ENCODE results near the gene FARP1.

The FARP1 gene

DNA sequence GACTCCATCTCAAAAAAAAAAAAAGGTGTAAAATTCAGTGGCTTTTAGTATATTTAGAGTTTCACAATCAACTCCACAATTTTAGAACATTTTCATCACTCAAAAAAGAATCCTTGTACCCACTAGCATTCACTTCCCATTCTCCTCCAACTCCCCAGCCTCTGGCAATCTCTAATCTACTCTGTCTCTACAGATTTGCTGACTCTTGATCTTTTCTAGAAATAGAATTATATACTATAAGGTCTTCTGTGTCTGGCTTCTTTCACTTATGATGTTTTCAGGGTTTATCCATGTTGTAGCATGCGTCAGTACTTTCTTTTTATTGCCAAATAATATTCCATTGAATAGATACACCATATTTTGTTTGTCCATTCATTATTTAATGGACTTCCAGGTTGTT is 8.0 kb upstream of the FARP1 start:
- H4K20me1 ChIP-seq (ENCODE audit: low read depth, low read length) = no peaks in the 10 kb centered on the region
- no peaks in the 10 kb centered on the region for H3K9me2 ChIP-seq (replicated peaks; ENCODE audit: insufficient read depth, low read length)
- H3K4me3 ChIP-seq (ENCODE audit: insufficient read depth, low read length, poor library complexity, severe bottlenecking) = no peak overlapping the region
- no peaks in the 10 kb centered on the region for H3F3A ChIP-seq (ENCODE audit: insufficient read depth)
- H3K79me2 ChIP-seq (ENCODE audit: insufficient read depth, low read length) = no peaks in the 10 kb centered on the region
- no peaks in the 10 kb centered on the region for H3K27me3 ChIP-seq (ENCODE audit: low read length)
- no peak overlapping the region for H2AFZ ChIP-seq (ENCODE audit: low read depth, low read length, severe bottlenecking)
- no peak overlapping the region for H3K4me2 ChIP-seq (ENCODE audit: low read depth, low read length, poor library complexity, severe bottlenecking)
- H3K9me3 ChIP-seq (ENCODE audit: insufficient read depth, low read length) = no peaks in the 10 kb centered on the region
- H3K36me3 ChIP-seq (ENCODE audit: low read length) = no peaks in the 10 kb centered on the region
- TF ChIP-seq, protein P1, sequence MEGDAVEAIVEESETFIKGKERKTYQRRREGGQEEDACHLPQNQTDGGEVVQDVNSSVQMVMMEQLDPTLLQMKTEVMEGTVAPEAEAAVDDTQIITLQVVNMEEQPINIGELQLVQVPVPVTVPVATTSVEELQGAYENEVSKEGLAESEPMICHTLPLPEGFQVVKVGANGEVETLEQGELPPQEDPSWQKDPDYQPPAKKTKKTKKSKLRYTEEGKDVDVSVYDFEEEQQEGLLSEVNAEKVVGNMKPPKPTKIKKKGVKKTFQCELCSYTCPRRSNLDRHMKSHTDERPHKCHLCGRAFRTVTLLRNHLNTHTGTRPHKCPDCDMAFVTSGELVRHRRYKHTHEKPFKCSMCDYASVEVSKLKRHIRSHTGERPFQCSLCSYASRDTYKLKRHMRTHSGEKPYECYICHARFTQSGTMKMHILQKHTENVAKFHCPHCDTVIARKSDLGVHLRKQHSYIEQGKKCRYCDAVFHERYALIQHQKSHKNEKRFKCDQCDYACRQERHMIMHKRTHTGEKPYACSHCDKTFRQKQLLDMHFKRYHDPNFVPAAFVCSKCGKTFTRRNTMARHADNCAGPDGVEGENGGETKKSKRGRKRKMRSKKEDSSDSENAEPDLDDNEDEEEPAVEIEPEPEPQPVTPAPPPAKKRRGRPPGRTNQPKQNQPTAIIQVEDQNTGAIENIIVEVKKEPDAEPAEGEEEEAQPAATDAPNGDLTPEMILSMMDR (IDR thresholded peaks at IDR 0.05; ENCODE audit: insufficient read depth, low read length, poor library complexity, severe bottlenecking) = no peak
- TF ChIP-seq EZH2phosphoT487 (conservative IDR thresholded peaks at IDR 0.05; ENCODE audit: low read length) = no peak
- H3K27ac ChIP-seq (ENCODE audit: low read depth, low read length) = no peak overlapping the region
- H3K9ac ChIP-seq (ENCODE audit: low read length) = no peak overlapping the region

DNA sequence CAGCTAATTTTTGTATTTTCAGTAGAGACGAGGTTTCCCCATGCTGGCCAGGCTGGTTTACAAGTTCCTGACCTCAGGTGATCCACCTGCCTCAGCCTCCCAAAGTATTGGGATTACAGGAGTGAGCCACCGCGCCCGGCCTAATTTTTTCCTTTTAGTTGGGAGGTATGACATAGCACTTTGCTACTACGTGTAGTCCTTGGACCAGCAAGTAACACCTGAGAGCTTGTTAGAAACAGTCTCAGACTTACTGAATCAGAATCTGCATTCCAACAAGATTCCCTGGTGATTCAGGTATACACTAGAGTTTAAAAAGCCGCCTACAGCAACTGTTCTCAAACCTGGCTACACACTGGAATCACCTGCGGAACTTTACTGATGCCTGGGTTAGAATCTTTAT is 1.8 kb upstream of the FARP1 start:
- no peaks in the 10 kb centered on the region for H3K9me2 ChIP-seq (replicated peaks; ENCODE audit: insufficient read depth, low read length)
- H3K4me2 ChIP-seq (ENCODE audit: low read depth, low read length, poor library complexity, severe bottlenecking) = no peak overlapping the region

DNA sequence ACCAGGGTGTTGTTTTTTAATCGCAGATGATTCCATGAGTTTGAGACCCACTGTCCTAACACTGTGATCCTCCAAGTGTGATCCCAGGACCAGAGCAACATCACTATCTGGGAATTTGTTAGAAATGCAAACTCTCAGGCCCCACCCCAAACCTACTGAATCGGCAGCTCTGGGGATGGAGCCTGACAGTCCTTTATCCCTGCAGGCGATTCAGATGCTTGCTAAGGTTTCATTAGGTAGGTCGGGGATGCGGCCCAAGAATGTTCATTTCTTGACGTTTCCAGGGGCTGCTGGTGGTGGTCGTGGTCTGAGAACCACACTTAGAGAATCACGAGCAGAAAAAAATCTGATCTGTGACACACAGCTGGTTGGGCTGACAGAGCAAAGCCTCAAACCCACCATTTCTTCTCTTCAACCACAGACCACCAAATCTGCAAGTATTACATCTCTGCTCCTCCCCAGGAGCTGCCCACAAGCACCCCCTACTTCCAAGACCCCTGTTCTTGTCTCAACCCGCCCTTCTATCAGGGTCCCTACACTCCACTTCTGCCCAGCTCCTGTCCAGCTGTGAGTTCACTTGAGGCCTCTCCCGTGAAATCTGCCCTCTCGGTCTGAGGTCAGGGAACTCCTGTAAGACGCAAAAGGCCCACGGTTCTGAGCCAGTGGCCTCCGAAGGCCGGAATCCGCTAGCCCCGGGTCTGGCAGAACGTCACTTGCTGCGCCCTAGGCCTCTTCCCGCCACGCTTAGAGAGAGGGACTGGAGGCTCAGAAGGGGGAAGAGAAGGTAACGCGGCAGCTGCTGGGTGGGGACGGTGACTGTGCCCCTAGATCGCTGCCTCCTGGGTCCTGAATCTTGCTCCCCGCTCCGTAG is 1.1 kb upstream of the FARP1 start:
- no peak overlapping the region for H3K4me2 ChIP-seq (ENCODE audit: low read depth, low read length, poor library complexity, severe bottlenecking)
- H3K9me3 ChIP-seq (ENCODE audit: insufficient read depth, low read length) = no peaks in the 10 kb centered on the region
- H3K4me3 ChIP-seq (ENCODE audit: insufficient read depth, low read length, poor library complexity, severe bottlenecking) = no peak overlapping the region
- H3K9ac ChIP-seq (ENCODE audit: low read length) = no peak overlapping the region
- H2AFZ ChIP-seq (ENCODE audit: low read depth, low read length, severe bottlenecking) = no peak overlapping the region
- no peaks in the 10 kb centered on the region for H3K27me3 ChIP-seq (ENCODE audit: low read length)
- no peaks in the 10 kb centered on the region for H3K79me2 ChIP-seq (ENCODE audit: insufficient read depth, low read length)
- no peaks in the 10 kb centered on the region for H4K20me1 ChIP-seq (ENCODE audit: low read depth, low read length)
- TF ChIP-seq EZH2phosphoT487 (conservative IDR thresholded peaks at IDR 0.05; ENCODE audit: low read length) = no peak
- TF ChIP-seq, protein P1 (IDR thresholded peaks at IDR 0.05; ENCODE audit: insufficient read depth, low read length, poor library complexity, severe bottlenecking) = no peak
- H3K27ac ChIP-seq (ENCODE audit: low read depth, low read length) = no peak overlapping the region
- H3K9me2 ChIP-seq (replicated peaks; ENCODE audit: insufficient read depth, low read length) = no peaks in the 10 kb centered on the region
- no peaks in the 10 kb centered on the region for H3F3A ChIP-seq (ENCODE audit: insufficient read depth)
- H3K36me3 ChIP-seq (ENCODE audit: low read length) = no peaks in the 10 kb centered on the region

More for the DNA sequence above, 1.8 kb upstream of the FARP1 start:
- Histone ChIP-seq H3K79me2 (ENCODE audit: insufficient read depth, low read length) (no peaks in the 10 kb centered on the region), H3K4me3 (ENCODE audit: insufficient read depth, low read length, poor library complexity, severe bottlenecking) (no peak overlapping the region), H3K9ac (ENCODE audit: low read length) (no peak overlapping the region), H3F3A (ENCODE audit: insufficient read depth) (no peaks in the 10 kb centered on the region), H3K27me3 (ENCODE audit: low read length) (no peaks in the 10 kb centered on the region), H3K27ac (ENCODE audit: low read depth, low read length) (no peak overlapping the region), H4K20me1 (ENCODE audit: low read depth, low read length) (no peaks in the 10 kb centered on the region), H2AFZ (ENCODE audit: low read depth, low read length, severe bottlenecking) (no peak overlapping the region), H3K36me3 (ENCODE audit: low read length) (no peaks in the 10 kb centered on the region), H3K9me3 (ENCODE audit: insufficient read depth, low read length) (no peaks in the 10 kb centered on the region)
- TF ChIP-seq, protein P1 (IDR thresholded peaks at IDR 0.05; ENCODE audit: insufficient read depth, low read length, poor library complexity, severe bottlenecking) = no peak

All from SU-DHL-6 (cell line).